ENCODE data around the gene LAMA3. TPM values are rescaled to one million over a fixed set of nuclear protein-coding genes. Genes with fewer than 3 reads are reported as not detected.

Gene LAMA3
- total and polyA plus RNA-seq, 2 donors, result 10.4 to 32.3 TPM

DNA sequence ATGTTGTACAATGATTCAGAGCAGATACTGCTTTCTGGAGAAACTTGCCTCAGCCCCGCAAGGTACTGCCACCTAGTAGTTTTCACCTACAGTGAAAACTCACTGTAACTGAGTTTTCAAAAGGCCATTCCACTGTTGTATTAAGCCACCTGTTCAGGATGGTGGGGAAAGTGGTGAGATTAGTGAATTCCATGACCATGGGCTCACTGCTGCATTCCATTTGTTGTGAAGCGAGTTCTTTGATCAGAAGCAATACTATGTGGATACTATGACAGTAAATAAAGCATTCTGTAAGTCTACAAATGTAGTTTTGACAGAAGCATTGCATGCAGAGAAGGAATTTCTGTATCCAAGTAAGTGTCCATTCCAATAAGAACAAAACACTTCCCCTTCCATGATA is 113.6 kb downstream of the LAMA3 start:
- 88% methylated on average over 2 of the region's 2 CpGs for WGBS
- Histone ChIP-seq H3K4me1 (ENCODE audit: insufficient read depth) (no peaks in the 10 kb centered on the region), H3K36me3 (ENCODE audit: insufficient read depth) (no peaks in the 10 kb centered on the region), H3K27ac (ENCODE audit: low read depth) (no peak overlapping the region), H3K4me3 (ENCODE audit: low read depth, low read length) (no peak overlapping the region)
- DNase-seq (ENCODE audit: extremely low spot score), result no peak

DNA sequence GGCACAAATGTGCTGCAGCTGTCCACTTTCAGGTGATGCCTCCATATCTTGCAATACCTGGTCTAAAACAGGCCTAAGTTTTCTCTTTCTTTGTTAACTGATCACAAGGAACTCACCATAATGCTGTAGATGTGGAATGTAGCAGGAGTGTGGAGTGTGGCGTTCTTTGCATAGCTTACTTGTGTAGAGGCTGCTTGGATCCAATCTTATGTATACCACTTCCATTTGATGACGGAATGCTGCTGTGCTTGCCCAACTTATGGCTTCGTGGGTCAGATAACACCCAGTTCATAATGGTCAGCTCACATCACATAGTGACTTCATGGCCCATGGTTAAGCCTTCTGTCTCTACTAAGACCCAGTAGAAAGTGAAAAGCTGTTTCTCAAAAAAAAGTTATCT is 114.5 kb downstream of the LAMA3 start:
- Histone ChIP-seq H3K36me3 (ENCODE audit: insufficient read depth) (no peaks in the 10 kb centered on the region), H3K4me1 (ENCODE audit: insufficient read depth) (no peaks in the 10 kb centered on the region), H3K27ac (ENCODE audit: low read depth) (no peak overlapping the region), H3K4me3 (ENCODE audit: low read depth, low read length) (no peak overlapping the region)
- WGBS, result 80% methylated on average over 3 of the region's 3 CpGs
- no peak for DNase-seq (ENCODE audit: extremely low spot score)

DNA sequence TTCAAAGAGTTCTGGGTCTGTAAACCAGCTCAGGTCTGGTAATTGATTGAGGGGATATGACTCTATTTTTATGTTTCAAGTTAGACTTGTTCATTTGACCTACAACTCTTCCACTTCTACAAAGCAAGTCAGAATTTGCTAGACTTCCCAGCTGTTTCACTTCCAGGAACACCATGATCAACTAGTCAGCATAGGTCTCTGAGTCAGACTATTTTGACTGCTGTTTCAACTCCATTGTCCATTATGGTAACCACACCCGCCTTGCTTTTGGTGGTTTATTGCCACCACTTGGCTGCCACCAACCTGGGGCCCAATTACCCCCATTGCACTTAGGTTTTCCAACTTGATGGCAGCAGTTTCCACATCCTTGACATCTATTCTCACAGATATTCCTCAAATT is 116.6 kb downstream of the LAMA3 start:
- Histone ChIP-seq H3K27ac (ENCODE audit: low read depth) (no peak overlapping the region), H3K36me3 (ENCODE audit: insufficient read depth) (no peaks in the 10 kb centered on the region), H3K4me3 (ENCODE audit: low read depth, low read length) (no peak overlapping the region), H3K4me1 (ENCODE audit: insufficient read depth) (no peaks in the 10 kb centered on the region)
- 75% methylated on average over 1 of the region's 1 CpG for WGBS
- no peak for DNase-seq (ENCODE audit: extremely low spot score)

DNA sequence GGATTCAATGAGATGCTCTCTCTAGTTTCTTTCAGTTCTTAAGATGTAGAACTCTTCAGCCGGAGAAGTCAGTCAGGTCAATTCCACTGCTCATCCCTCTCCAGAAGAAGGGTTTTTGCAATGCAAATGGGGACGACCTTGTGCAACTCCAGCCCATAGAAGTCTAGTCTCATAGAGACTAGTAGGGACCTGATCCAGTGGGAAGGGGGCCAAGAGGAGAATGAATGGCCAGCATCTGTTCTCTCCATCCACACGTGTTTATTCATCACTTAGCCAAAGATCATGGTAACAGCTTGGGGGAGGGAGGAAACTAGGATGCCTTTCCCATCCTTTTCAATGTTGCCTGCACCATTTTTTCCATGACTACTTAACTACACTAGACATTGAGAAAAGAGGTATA is 120.2 kb downstream of the LAMA3 start:
- no peak overlapping the region for H3K4me3 ChIP-seq (ENCODE audit: low read depth, low read length)
- WGBS, result 49% methylated on average over 3 of the region's 3 CpGs
- H3K4me1 ChIP-seq (ENCODE audit: insufficient read depth), result no peaks in the 10 kb centered on the region
- H3K36me3 ChIP-seq (ENCODE audit: insufficient read depth), result no peaks in the 10 kb centered on the region
- H3K27ac ChIP-seq (ENCODE audit: low read depth), result no peak overlapping the region
- DNase-seq (ENCODE audit: extremely low spot score), result no peak

DNA sequence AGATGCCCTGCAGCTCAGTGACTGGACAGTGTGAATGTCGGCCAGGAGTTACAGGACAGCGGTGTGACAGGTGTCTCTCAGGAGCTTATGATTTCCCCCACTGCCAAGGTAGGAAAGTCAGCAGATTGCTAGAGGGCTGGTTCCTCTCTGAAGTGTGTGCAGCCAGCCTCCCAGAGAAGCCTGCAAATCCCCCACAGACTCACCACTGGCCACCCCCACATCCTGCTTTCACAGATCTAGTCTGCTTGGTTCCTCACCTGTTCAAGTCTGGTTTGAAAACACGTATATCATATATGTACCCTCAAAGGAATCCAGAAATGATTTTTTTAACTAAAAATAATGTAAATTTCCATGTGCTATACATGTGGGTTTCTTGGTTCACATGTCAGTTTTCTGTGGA is 121.1 kb downstream of the LAMA3 start:
- no peak overlapping the region for H3K4me3 ChIP-seq (ENCODE audit: low read depth, low read length)
- H3K27ac ChIP-seq (ENCODE audit: low read depth), result no peak overlapping the region
- no peaks in the 10 kb centered on the region for H3K4me1 ChIP-seq (ENCODE audit: insufficient read depth)
- no peak for DNase-seq (ENCODE audit: extremely low spot score)
- 86% methylated on average over 3 of the region's 3 CpGs for WGBS
- H3K36me3 ChIP-seq (ENCODE audit: insufficient read depth), result no peaks in the 10 kb centered on the region

DNA sequence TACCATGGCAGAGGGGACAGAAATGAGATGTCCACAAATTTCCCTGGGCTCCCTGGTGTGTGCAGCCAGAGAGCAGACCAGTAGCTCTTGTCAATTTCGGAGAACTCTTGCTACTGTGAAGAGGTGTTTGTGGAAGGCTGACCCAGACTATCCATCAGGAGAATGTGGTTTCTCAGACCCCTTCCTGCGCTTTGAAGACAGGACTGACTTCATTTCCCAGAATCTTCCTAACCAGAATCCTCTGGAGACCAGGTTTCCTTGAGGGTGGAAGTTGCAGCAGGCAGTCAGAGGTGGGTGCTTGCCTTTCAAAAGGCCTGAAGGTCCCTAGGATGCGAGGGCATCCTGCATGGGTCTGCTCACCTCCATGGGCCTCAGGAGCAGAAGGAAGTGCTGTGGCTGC is 121.9 kb downstream of the LAMA3 start:
- 88% methylated on average over 3 of the region's 3 CpGs for WGBS
- Histone ChIP-seq H3K4me1 (ENCODE audit: insufficient read depth) (no peaks in the 10 kb centered on the region), H3K4me3 (ENCODE audit: low read depth, low read length) (no peak overlapping the region), H3K36me3 (ENCODE audit: insufficient read depth) (no peaks in the 10 kb centered on the region), H3K27ac (ENCODE audit: low read depth) (no peak overlapping the region)
- DNase-seq (ENCODE audit: extremely low spot score), result no peak

DNA sequence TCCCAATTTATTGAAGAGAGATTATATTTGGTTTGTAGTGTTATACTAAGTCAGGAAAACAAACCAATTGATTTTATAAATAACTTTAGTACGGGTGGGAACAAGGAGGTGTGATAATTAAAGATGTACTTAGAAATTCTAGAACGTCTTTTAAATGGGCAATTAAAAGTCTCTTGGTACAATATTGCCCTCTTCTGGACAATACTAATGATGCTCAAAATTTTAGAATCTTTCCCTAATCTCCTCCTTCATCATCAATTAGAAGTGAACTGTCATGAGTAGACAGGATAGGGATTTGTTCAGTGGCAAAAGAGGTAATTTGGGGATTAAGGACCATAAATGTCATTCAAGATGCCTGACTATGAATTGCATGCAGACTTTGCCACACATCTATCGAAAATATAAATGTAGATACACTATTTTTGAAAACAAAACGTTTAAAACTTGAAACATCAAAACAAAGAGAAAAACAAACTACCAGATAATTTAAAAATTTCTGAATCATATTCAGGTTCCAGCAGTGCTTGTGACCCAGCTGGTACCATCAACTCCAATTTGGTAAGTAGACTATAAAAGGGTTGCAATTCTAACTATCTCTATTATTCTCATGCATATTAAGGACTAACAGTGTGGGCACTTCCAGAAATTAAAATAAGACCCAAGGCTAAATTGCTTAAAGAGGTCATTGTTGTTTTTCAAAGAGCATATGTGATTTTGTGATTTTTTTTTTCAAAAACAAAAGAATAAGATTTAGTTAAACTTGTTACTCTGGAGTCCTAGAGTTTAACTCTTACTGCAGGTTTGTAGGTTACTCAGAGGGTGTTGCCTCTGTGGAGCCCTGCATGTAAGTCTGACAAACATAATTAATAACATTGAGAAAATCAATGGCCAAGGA is 123.5 kb downstream of the LAMA3 start:
- Histone ChIP-seq H3K4me1 (ENCODE audit: insufficient read depth) (no peaks in the 10 kb centered on the region), H3K27ac (ENCODE audit: low read depth) (no peak overlapping the region), H3K36me3 (ENCODE audit: insufficient read depth) (no peaks in the 10 kb centered on the region), H3K4me3 (ENCODE audit: low read depth, low read length) (no peak overlapping the region)
- peak; percentile 14 for DNase-seq (ENCODE audit: extremely low spot score)
- WGBS, result 38% methylated on average over 4 of the region's 4 CpGs

DNA sequence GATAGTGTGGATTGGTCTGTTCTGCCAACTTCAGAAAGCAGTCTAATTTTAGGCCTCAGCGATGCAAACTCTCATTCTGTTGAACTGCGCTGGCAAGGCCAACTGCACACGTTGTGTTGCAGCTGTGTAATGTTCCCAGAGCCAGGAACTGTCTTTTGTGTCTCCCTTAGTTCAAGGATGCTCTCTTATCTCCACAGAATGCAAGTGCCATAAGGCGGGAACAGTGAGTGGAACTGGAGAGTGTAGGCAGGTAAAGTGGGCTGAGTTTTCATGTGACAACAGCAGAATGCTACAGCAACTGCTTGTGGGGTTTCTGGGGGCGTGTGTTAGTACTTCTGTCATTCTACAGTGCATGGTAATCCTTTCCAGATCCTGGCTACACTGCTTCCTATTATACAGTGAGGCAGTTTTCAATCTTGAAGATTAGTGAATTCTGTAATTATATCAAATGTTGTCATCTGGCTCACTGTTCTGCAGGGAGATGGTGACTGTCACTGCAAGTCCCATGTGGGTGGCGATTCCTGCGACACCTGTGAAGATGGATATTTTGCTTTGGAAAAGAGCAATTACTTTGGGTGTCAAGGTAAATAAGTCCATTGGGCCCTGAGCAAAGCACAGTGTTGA is 125.8 kb downstream of the LAMA3 start:
- no peaks in the 10 kb centered on the region for H3K4me1 ChIP-seq (ENCODE audit: insufficient read depth)
- WGBS, result 80% methylated on average over 7 of the region's 7 CpGs
- no peak overlapping the region for H3K27ac ChIP-seq (ENCODE audit: low read depth)
- no peaks in the 10 kb centered on the region for H3K36me3 ChIP-seq (ENCODE audit: insufficient read depth)
- DNase-seq (ENCODE audit: extremely low spot score), result no peak
- H3K4me3 ChIP-seq (ENCODE audit: low read depth, low read length), result no peak overlapping the region

DNA sequence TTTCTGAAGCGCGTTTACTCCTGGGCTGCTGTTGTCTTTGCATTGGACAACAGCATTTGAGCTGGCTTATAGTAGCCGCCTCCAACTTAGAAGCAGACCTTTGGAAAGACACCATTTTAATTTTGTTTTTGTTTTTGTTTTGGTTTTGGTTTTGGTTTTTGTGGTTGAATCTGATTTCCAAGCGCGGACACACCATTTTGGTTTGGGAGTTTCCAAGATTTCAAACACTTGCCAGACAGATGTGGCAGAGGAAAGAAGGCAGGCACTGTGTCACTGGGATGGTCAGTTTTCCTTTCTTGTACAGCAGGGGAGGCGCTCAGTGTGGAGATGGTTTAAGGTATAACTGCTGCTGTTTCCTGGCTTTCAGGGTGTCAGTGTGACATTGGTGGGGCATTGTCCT is 126.8 kb downstream of the LAMA3 start:
- no peak for DNase-seq (ENCODE audit: extremely low spot score)
- H3K4me1 ChIP-seq (ENCODE audit: insufficient read depth), result no peaks in the 10 kb centered on the region
- no peak overlapping the region for H3K4me3 ChIP-seq (ENCODE audit: low read depth, low read length)
- no peaks in the 10 kb centered on the region for H3K36me3 ChIP-seq (ENCODE audit: insufficient read depth)
- 93% methylated on average over 6 of the region's 6 CpGs for WGBS
- no peak overlapping the region for H3K27ac ChIP-seq (ENCODE audit: low read depth)

DNA sequence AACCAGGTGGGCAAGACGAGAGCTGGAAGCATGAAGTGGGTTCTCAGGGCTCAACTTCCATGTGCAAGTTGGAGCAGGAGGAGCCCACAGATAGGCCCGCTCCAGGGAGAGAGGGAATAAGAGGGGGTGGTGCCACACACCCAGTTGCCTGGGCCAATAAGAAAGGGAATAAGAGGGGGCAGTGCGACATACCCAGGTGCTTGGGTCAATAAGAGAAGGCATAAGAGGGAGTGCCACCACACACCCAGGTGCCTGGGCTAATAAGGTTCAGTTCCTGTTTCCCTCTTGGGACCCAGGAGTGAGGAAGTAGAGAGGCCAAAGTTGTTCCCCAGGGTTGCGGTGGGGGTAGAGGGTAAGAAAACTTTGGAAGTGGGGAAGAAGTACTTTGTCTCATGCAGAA is 127.5 kb downstream of the LAMA3 start:
- Histone ChIP-seq H3K4me1 (ENCODE audit: insufficient read depth) (no peaks in the 10 kb centered on the region), H3K27ac (ENCODE audit: low read depth) (no peak overlapping the region), H3K4me3 (ENCODE audit: low read depth, low read length) (no peak overlapping the region), H3K36me3 (ENCODE audit: insufficient read depth) (no peaks in the 10 kb centered on the region)
- WGBS, result 88% methylated on average over 4 of the region's 4 CpGs
- no peak for DNase-seq (ENCODE audit: extremely low spot score)

DNA sequence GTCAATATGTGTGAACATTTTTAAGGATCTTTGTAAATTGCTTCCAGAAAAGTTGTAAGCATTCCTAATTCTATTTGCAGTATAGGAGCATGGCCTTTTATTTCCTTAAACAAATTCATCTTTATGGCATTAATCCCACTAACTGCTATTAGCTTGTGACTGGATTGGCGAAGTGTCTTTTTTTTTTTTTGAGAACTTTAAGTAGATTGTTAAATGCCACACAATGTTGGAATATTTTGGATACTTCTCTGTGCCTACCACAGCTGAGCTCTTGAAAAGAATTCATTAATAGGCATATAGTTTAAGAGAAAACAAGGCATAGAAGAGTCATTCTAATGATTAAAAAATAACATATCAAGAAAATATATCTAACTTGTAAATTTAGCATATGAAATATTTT is 129.7 kb downstream of the LAMA3 start:
- Histone ChIP-seq H3K4me3 (ENCODE audit: low read depth, low read length) (no peak overlapping the region), H3K36me3 (ENCODE audit: insufficient read depth) (no peaks in the 10 kb centered on the region), H3K4me1 (ENCODE audit: insufficient read depth) (no peaks in the 10 kb centered on the region), H3K27ac (ENCODE audit: low read depth) (no peak overlapping the region)
- DNase-seq (ENCODE audit: extremely low spot score), result no peak
- WGBS, result 71% methylated on average over 1 of the region's 1 CpG

DNA sequence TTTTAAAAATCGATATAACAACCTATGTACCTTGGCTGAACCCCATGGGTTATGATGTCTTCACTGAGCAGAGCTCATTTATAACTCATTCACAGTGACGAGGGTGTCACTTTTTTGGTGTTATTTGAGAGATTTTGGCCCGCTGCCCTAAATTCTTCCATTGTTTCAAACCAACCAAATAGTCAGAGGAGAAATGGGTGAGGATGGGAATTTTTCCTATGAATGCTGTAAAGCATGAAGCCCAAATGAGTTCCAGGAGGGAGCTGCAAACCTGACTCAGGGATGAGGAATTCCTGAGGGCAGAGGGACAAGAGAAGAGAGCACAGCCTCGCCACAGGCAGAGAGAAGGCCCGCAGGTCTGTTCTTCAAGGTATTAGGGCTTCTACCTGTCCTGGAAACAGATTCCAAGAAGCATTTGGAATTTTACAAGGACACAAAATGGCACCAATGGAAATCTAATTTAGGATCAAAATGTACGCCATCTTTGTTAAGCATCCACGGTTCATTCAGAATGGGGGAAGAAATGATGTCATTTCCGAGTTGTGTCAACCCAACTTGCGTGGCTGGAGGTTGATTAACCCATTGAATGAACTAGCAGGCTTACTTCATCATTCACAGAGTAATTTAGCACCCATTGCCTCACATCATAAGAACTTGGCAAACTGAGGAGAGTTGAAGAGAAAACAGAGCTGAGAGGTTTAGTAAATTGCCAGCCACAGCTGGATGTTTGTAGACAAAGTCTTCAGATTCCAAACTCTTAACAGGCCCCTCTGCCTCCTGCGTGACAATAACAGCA is 133.5 kb downstream of the LAMA3 start:
- WGBS, result 81% methylated on average over 10 of the region's 10 CpGs
- no peak for DNase-seq (ENCODE audit: extremely low spot score)
- Histone ChIP-seq H3K27ac (ENCODE audit: low read depth) (no peak overlapping the region), H3K4me1 (ENCODE audit: insufficient read depth) (no peaks in the 10 kb centered on the region), H3K36me3 (ENCODE audit: insufficient read depth) (no peaks in the 10 kb centered on the region), H3K4me3 (ENCODE audit: low read depth, low read length) (no peak overlapping the region)

DNA sequence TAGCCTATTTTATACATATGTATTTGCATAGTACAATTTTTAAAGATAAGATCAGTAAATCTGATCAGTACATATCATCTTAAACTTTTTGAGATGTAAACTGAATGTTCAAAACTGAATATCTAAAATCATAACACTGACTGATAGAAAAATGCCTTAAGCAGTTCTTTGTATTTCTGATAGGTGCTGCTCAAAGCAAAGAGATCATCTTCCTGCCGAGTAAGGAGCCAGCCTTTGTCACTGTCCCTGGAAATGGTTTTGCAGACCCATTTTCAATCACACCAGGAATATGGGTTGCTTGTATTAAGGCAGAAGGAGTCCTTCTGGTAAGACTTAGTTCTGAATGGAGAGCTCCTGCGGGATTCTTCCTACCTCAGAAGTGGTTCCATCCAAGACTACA is 135.0 kb downstream of the LAMA3 start:
- H3K4me3 ChIP-seq (ENCODE audit: low read depth, low read length), result no peak overlapping the region
- no peak for DNase-seq (ENCODE audit: extremely low spot score)
- 84% methylated on average over 2 of the region's 2 CpGs for WGBS
- no peaks in the 10 kb centered on the region for H3K36me3 ChIP-seq (ENCODE audit: insufficient read depth)
- H3K4me1 ChIP-seq (ENCODE audit: insufficient read depth), result no peaks in the 10 kb centered on the region
- H3K27ac ChIP-seq (ENCODE audit: low read depth), result no peak overlapping the region

DNA sequence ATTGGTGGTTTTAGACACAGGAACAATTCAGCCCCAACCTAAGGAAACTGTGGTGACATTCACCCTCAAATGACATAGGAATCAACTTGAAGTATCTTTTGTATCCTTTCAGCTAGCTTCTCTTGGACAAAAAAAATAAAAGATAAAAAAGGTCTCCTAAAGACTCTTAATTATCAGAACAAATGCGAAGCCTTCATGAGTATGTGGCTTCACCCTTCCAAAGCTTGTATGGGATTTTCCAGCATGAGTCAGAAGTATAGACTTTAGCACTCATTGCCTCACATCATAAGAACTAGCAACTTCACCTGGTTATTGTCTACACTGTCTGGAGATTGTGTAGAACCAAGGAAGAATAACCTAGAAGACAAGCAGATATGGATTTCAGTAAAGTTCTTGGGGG is 135.4 kb downstream of the LAMA3 start:
- WGBS, result 92% methylated on average over 1 of the region's 1 CpG
- Histone ChIP-seq H3K36me3 (ENCODE audit: insufficient read depth) (no peaks in the 10 kb centered on the region), H3K27ac (ENCODE audit: low read depth) (no peak overlapping the region), H3K4me3 (ENCODE audit: low read depth, low read length) (no peak overlapping the region), H3K4me1 (ENCODE audit: insufficient read depth) (no peaks in the 10 kb centered on the region)
- DNase-seq (ENCODE audit: extremely low spot score), result no peak

Measured in urinary bladder (tissue), 4 donors.